H1 (cell line): ENCODE data around the gene GPRC5D. TPM values are rescaled to one million over a fixed set of nuclear protein-coding genes. Genes with fewer than 3 reads are reported as not detected.

Experiments used
- SIRT6 ChIP-seq: IDR thresholded peaks from one replicate; pipeline ENCODE4 v1.7.1; 2012; ENCODE audit warnings: low read length, inconsistent platforms
- polyA plus RNA-seq, 7 experiments: library from polyadenylated mRNA; depleted of rRNA in 3 of 7; stranded (reverse) in 5 of 7; unstranded in 2 of 7; fragments of >200 nt in 5 of 7; fragments of 200-250 nt in 2 of 7; gene quantifications; 1 replicate in 5 of 7; 2 replicates in 1 of 7; 4 replicates in 1 of 7; pipeline versions ENCODE4 v1.2.1 to v1.2.3, GENCODE V29; 2011 to 2013; ENCODE audit warnings: missing spikeins in 2 of 7, mixed read lengths in 2 of 7
- total RNA-seq: library from RNA; stranded (reverse); fragmentation: NEBNext Ultra II Directional; extraction: Animal tissue kit (Norgen Biotek cat#: 25700); gene quantifications from 2 replicates; pipeline ENCODE4 v1.2.1, GENCODE V29; 2021

GPRC5D gene
- total and polyA plus RNA-seq, 2 of the 8 experiments (the other 6 are each of a cell fraction or from before 2014, with no cell fraction given): 0.45 TPM; not detected in 1

DNA sequence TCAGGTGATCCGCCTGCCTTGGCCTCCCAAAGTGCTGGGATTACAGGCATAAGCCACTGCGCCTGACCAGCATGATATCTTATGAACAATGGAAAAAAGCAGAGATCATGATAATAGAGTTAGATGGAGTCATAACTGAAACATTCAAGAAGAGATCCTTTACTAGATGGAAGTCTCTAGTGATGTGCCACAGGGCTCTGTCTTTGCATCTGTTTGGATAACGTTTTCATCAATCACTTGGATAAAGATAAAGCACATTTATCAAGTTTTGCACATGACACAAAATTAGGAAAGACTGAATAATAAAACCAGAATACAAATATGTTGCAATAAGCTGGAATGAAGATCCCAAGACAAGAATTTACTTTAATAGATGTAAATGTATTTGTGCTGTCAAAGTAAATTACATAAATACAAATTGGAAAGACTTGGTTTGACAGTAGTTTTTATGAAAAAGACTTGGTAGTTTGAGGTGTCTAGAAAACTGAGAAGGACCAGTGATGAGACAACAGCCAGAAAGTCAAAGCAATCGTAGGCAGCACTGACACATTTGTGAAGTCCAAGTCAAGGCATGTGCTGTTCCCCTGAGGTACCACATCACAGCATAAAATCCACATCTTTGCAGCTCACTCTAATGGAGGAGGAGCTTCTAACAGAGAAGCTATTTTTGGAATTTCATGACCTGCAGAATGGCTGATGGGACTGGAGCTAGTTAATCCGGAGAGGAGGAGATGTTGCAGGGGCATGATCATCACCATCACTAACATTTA lies 32.1 kb downstream of the GPRC5D start (continued):
- TF ChIP-seq SIRT6: no peak
- TF ChIP-seq, all 59 proteins: peak for 0
